DND-41 (cell line): ENCODE measurements around the gene SLC24A3.

Experiments used
- ATAC-seq: fragments of 200-7000 bp; cut with Tn5 transposase; 3 replicates; pipeline ENCODE4 v1.9.1; 2021; ENCODE audit warnings: low read depth; ENCODE audit not compliant: insufficient read depth
- DNase-seq: peaks from one replicate; pipeline ENCODE4 v3.0.0-alpha.2; 2020
- H2AFZ ChIP-seq: 2 replicates; pipeline ENCODE4 v1.6.0; 2012; ENCODE audit warnings: low read depth, low read length
- H3K27ac ChIP-seq: 2 replicates; pipeline ENCODE4 v1.5.1; 2012; ENCODE audit warnings: low read length, inconsistent platforms
- H3K27me3 ChIP-seq: fragments of 200-600 bp; sonication (generic); 2 replicates; pipeline ENCODE4 v1.6.0; 2012; ENCODE audit warnings: low read length, mild to moderate bottlenecking, inconsistent platforms; ENCODE audit not compliant: insufficient read depth, poor library complexity
- H3K36me3 ChIP-seq: 2 replicates; pipeline ENCODE4 v1.5.1; 2012; ENCODE audit warnings: low read length, inconsistent platforms; ENCODE audit not compliant: insufficient read depth
- H3K4me1 ChIP-seq: 2 replicates; pipeline ENCODE4 v1.5.1; 2012; ENCODE audit warnings: mild to moderate bottlenecking, low read length; ENCODE audit not compliant: insufficient read depth
- H3K4me2 ChIP-seq: 2 replicates; pipeline ENCODE4 v1.6.0; 2012; ENCODE audit warnings: mild to moderate bottlenecking, moderate library complexity, low read length, inconsistent platforms; ENCODE audit not compliant: insufficient read depth
- H3K4me3 ChIP-seq, 2 experiments: fragments of 200-600 bp in 1 of 2; shearing (Covaris generic) in 1 of 2; 2 replicates each; pipeline ENCODE4 v1.5.1; 2012 to 2016; ENCODE audit warnings: inconsistent platforms in 2 of 2, low read length in 2 of 2, mild to moderate bottlenecking in 2 of 2, low read depth in 1 of 2, moderate library complexity in 1 of 2
- H3K79me2 ChIP-seq: 2 replicates; pipeline ENCODE4 v1.6.0; 2012; ENCODE audit warnings: low read length, inconsistent platforms; ENCODE audit not compliant: insufficient read depth
- H3K9ac ChIP-seq: 2 replicates; pipeline ENCODE4 v1.6.0; 2012; ENCODE audit warnings: low read depth, mild to moderate bottlenecking, inconsistent platforms, low read length, moderate library complexity
- H3K9me3 ChIP-seq: 2 replicates; pipeline ENCODE4 v1.5.1; 2012; ENCODE audit warnings: low read length, moderate library complexity, mild to moderate bottlenecking, inconsistent platforms; ENCODE audit not compliant: insufficient read depth, severe bottlenecking
- H4K20me1 ChIP-seq: 2 replicates; pipeline ENCODE4 v1.6.0; 2012; ENCODE audit warnings: low read length; ENCODE audit not compliant: insufficient read depth
- CTCF ChIP-seq: IDR thresholded peaks from 2 replicates; pipeline ENCODE4 v1.5.1; 2012; ENCODE audit warnings: borderline replicate concordance, low read length, moderate library complexity, mild to moderate bottlenecking; ENCODE audit not compliant: poor library complexity, severe bottlenecking; ENCODE audit errors: extremely low read depth
- EZH2 ChIP-seq: IDR thresholded peaks from 3 replicates; pipeline ENCODE4 v1.6.1; 2012; ENCODE audit warnings: borderline replicate concordance, low read depth, mild to moderate bottlenecking, moderate library complexity, low read length, inconsistent platforms; ENCODE audit not compliant: severe bottlenecking

SLC24A3 gene

GRCh38 chr20:19554666-19555065 is 342.2 kb downstream of the SLC24A3 start:
- Histone ChIP-seq H3K36me3 (no peaks in the 10 kb centered on the region), H3K27ac (no peak overlapping the region), H3K79me2 (no peaks in the 10 kb centered on the region), H3K4me3 (no peak overlapping the region), H3K4me2 (no peak overlapping the region), H3K9me3 (no peaks in the 10 kb centered on the region), H4K20me1 (no peaks in the 10 kb centered on the region), H3K4me1 (no peaks in the 10 kb centered on the region), H3K27me3 (peaks cover 5% of the 10 kb centered on the region), H2AFZ (no peak overlapping the region), H3K9ac (no peak overlapping the region)
- TF ChIP-seq CTCF (no peak), EZH2 (no peak)
- ATAC-seq (no peak), DNase-seq (no peak)

- no peak for ATAC-seq
- Histone ChIP-seq H3K36me3 (no peaks in the 10 kb centered on the region), H3K27me3 (peaks cover 5% of the 10 kb centered on the region), H3K4me3 (no peak overlapping the region), H3K9ac (no peak overlapping the region), H3K79me2 (no peaks in the 10 kb centered on the region), H3K9me3 (no peaks in the 10 kb centered on the region), H2AFZ (no peak overlapping the region), H3K4me1 (no peaks in the 10 kb centered on the region), H3K27ac (no peak overlapping the region), H4K20me1 (no peaks in the 10 kb centered on the region), H3K4me2 (no peak overlapping the region)
- TF ChIP-seq EZH2 = no peak
- no peak for TF ChIP-seq CTCF
- no peak for DNase-seq
These were observed 343.3 kb downstream of the SLC24A3 start for GRCh38 chr20:19555726-19556125.

- peaks cover 5% of the 10 kb centered on the region for H3K27me3 ChIP-seq
- no peaks in the 10 kb centered on the region for H3K9me3 ChIP-seq
- H3K4me2 ChIP-seq = no peak overlapping the region
- no peaks in the 10 kb centered on the region for H4K20me1 ChIP-seq
- H3K79me2 ChIP-seq = no peaks in the 10 kb centered on the region
- no peaks in the 10 kb centered on the region for H3K36me3 ChIP-seq
- H3K27ac ChIP-seq = no peak overlapping the region
- no peaks in the 10 kb centered on the region for H3K4me1 ChIP-seq
- ATAC-seq (no peak), DNase-seq (no peak)
- no peak overlapping the region for H3K9ac ChIP-seq
- H2AFZ ChIP-seq = no peak overlapping the region
- TF ChIP-seq CTCF (no peak), EZH2 (no peak)
- no peak overlapping the region for H3K4me3 ChIP-seq
These were observed 344.8 kb downstream of the SLC24A3 start for GRCh38 chr20:19557291-19557690.
